Hindlimb muscle (tissue), 1 donor: Measurements from ENCODE around the gene C2CD3. TPM values are rescaled to one million over a fixed set of nuclear protein-coding genes. Genes with fewer than 3 reads are reported as not detected.

Source experiments
- polyA plus RNA-seq: library from polyadenylated mRNA; unstranded; fragments of 120-200 nt; gene quantifications from one replicate; pipeline ENCODE4 v1.2.1, GENCODE V29; 2013; ENCODE audit not compliant: insufficient read length

C2CD3 gene
- polyA plus RNA-seq, 1 donor, result 25.4 TPM

Other genes with a start within 250 kb of the C2CD3 start
- 0.44 TPM for gene DNAJB13, start 220.0 kb downstream of the C2CD3 start, polyA plus RNA-seq
- gene UCP2, start 188.2 kb downstream of the C2CD3 start, polyA plus RNA-seq, result 201 TPM
- gene UCP3, start 161.9 kb downstream of the C2CD3 start, polyA plus RNA-seq, result 4.7 TPM
- gene PPME1, start 287 bp upstream of the C2CD3 start, polyA plus RNA-seq, result 48.4 TPM
- gene P4HA3, start 140.6 kb upstream of the C2CD3 start, polyA plus RNA-seq, result 2.2 TPM
- 4.6 TPM for gene PGM2L1, start 227.4 kb upstream of the C2CD3 start, polyA plus RNA-seq